ENCODE measurements around the gene SYDE1.

Gene SYDE1

GRCh38 chr19:15108145-15108844, 1.1 kb downstream of the SYDE1 start:
- FAIRE-seq = no peak
- no peak for DNase-seq (ENCODE audit: extremely low spot score, insufficient read length, low read depth)

- FAIRE-seq (no peak), DNase-seq (ENCODE audit: extremely low spot score, insufficient read length, low read depth) (no peak)
Observed at GRCh38 chr19:15108845-15109767, 1.9 kb downstream of the SYDE1 start.

- FAIRE-seq = no peak
- no peak for DNase-seq (ENCODE audit: extremely low spot score, insufficient read length, low read depth)
Observed at GRCh38 chr19:15109768-15110417, 2.7 kb downstream of the SYDE1 start.

- DNase-seq (ENCODE audit: extremely low spot score, insufficient read length, low read depth) (no peak), FAIRE-seq (no peak)
Observed at GRCh38 chr19:15110418-15110815, 3.2 kb downstream of the SYDE1 start.

- DNase-seq (ENCODE audit: extremely low spot score, insufficient read length, low read depth) = no peak
- FAIRE-seq = no peak
Observed at GRCh38 chr19:15111758-15112157, 4.6 kb downstream of the SYDE1 start.

- FAIRE-seq (no peak), DNase-seq (ENCODE audit: extremely low spot score, insufficient read length, low read depth) (no peak)
Observed at GRCh38 chr19:15112385-15112784, 5.2 kb downstream of the SYDE1 start.

GRCh38 chr19:15113245-15114152, 6.3 kb downstream of the SYDE1 start:
- FAIRE-seq (no peak), DNase-seq (ENCODE audit: extremely low spot score, insufficient read length, low read depth) (no peak)

- DNase-seq (ENCODE audit: extremely low spot score, insufficient read length, low read depth) (no peak), FAIRE-seq (no peak)
Observed at GRCh38 chr19:15114153-15114540, 6.9 kb downstream of the SYDE1 start.

GRCh38 chr19:15115080-15115479, 7.9 kb downstream of the SYDE1 start:
- FAIRE-seq (no peak), DNase-seq (ENCODE audit: extremely low spot score, insufficient read length, low read depth) (no peak)

GRCh38 chr19:15115762-15116615, 8.8 kb downstream of the SYDE1 start:
- FAIRE-seq = no peak
- DNase-seq (ENCODE audit: extremely low spot score, insufficient read length, low read depth) = no peak

- FAIRE-seq (no peak), DNase-seq (ENCODE audit: extremely low spot score, insufficient read length, low read depth) (no peak)
Observed at GRCh38 chr19:15116856-15117255, 9.7 kb downstream of the SYDE1 start.

GRCh38 chr19:15118248-15118647, 11.0 kb downstream of the SYDE1 start:
- DNase-seq (ENCODE audit: extremely low spot score, insufficient read length, low read depth) (no peak), FAIRE-seq (no peak)

GRCh38 chr19:15118789-15119494, 11.7 kb downstream of the SYDE1 start:
- no peak for FAIRE-seq

GRCh38 chr19:15120135-15121026, 13.2 kb downstream of the SYDE1 start:
- no peak for FAIRE-seq
- no peak for DNase-seq (ENCODE audit: extremely low spot score, insufficient read length, low read depth)

More at GRCh38 chr19:15118789-15119494, 11.7 kb downstream of the SYDE1 start:
- no peak for DNase-seq (ENCODE audit: extremely low spot score, insufficient read length, low read depth)

- DNase-seq (ENCODE audit: extremely low spot score, insufficient read length, low read depth) = no peak
- no peak for FAIRE-seq
Observed at GRCh38 chr19:15122331-15123030, 15.3 kb downstream of the SYDE1 start.

- DNase-seq (ENCODE audit: extremely low spot score, insufficient read length, low read depth) (no peak), FAIRE-seq (no peak)
Observed at GRCh38 chr19:15123031-15123890, 16.1 kb downstream of the SYDE1 start.
